Kidney epithelial cell (primary cell): Measurements from ENCODE around the gene SEMA5A. TPM values are rescaled to one million over a fixed set of nuclear protein-coding genes. Genes with fewer than 3 reads are reported as not detected.

Experiments
- DNase-seq: peaks from one replicate; pipeline ENCODE4 v3.0.0-alpha.2; 2010; ENCODE audit warnings: low read depth
- H3K27me3 ChIP-seq: 2 replicates; pipeline ENCODE4 v1.6.0; 2011; ENCODE audit warnings: low read length; ENCODE audit not compliant: control insufficient read depth, insufficient read depth
- H3K36me3 ChIP-seq: 2 replicates; pipeline ENCODE4 v1.5.1; 2011; ENCODE audit warnings: low read length; ENCODE audit not compliant: control insufficient read depth, insufficient read depth
- H3K4me3 ChIP-seq: 2 replicates; pipeline ENCODE4 v1.5.1; 2011; ENCODE audit warnings: low read depth, mild to moderate bottlenecking, control low read depth, low read length
- total RNA-seq: library from RNA; depleted of rRNA; stranded (reverse); fragments of >200 nt; gene quantifications from 2 replicates; pipeline ENCODE4 v1.2.3, GENCODE V29; 2015
- TF ChIP-seq, protein P1 (sequence below): IDR thresholded peaks from 2 replicates; pipeline ENCODE4 v1.5.1; 2011; ENCODE audit warnings: mild to moderate bottlenecking, moderate library complexity, low read length, control low read depth, inconsistent platforms; ENCODE audit not compliant: insufficient read depth, poor library complexity, severe bottlenecking

Gene SEMA5A
- total RNA-seq, 1 donor from 2014 or later = 4.7 TPM

DNA sequence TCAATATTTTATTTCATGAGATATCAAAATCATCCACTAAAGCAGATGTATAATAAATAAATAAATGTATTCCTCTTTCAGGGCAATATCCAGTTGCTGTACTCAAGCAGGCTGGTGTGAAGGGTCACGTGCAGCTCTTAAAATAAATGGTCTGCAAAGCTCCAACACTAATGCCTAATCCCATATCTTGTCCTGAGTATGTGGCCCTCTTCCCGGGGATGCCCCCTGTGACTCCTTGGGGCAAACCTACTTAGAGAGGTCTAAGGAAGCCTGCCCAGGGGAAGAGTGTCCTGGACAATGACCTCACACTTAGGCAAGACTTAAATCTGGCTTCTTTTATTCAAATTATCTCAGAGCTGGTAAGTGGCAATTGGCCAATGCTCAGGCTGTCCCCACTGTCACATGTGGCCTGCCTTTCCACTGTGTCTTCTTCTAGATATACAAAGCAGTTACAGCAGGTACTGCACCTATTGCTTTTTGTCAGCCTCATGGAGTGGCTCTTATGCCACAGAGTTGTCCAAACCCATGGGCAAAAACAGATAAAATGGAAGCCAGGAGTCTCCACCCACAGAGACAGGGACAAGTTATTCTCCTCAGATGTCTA is 55.3 kb downstream of the SEMA5A start:
- no peak for DNase-seq
- Histone ChIP-seq H3K4me3 (no peak overlapping the region), H3K27me3 (no peaks in the 10 kb centered on the region), H3K36me3 (no peaks in the 10 kb centered on the region)
- TF ChIP-seq, protein P1, sequence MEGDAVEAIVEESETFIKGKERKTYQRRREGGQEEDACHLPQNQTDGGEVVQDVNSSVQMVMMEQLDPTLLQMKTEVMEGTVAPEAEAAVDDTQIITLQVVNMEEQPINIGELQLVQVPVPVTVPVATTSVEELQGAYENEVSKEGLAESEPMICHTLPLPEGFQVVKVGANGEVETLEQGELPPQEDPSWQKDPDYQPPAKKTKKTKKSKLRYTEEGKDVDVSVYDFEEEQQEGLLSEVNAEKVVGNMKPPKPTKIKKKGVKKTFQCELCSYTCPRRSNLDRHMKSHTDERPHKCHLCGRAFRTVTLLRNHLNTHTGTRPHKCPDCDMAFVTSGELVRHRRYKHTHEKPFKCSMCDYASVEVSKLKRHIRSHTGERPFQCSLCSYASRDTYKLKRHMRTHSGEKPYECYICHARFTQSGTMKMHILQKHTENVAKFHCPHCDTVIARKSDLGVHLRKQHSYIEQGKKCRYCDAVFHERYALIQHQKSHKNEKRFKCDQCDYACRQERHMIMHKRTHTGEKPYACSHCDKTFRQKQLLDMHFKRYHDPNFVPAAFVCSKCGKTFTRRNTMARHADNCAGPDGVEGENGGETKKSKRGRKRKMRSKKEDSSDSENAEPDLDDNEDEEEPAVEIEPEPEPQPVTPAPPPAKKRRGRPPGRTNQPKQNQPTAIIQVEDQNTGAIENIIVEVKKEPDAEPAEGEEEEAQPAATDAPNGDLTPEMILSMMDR = no peak

DNA sequence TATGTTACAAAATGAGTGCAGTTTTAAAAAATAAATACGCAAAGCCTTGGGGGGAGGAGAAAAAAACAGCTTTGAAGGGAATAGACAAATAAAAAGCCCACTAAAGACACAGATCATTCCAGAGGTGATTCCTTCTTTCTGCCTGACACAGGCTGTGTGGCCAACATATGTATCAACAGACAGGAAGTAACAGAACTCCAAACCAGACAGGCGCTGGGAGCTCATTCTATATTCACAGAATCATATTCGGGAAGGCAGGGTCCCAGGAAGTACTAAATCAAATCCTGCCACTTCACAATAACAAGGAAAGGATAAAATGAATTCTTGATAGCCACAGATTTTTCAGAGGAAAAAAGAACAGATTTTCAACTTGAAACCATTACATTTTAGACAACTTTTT is 62.1 kb downstream of the SEMA5A start:
- TF ChIP-seq, protein P1 = no peak
- H3K27me3 ChIP-seq = no peaks in the 10 kb centered on the region
- H3K4me3 ChIP-seq = no peak overlapping the region
- no peak for DNase-seq
- no peaks in the 10 kb centered on the region for H3K36me3 ChIP-seq

DNA sequence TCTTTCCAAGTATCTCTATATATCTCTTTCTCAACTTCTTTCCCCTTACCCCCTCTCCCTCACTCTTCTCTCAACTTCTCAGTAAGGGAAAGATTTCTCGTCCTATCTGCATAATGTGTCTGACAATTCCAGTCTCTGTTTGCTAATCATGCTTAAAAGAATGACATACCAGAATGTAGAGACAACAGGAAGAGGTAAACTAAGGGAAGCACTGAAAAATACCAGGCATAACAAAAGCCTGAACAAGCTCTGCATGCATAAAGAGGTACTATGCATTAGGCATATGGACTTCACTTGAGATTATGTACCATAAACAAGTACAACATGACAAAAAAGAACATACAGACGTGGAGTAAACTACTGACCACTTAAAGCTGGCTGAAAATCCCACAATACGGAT is 62.6 kb downstream of the SEMA5A start:
- DNase-seq = no peak
- TF ChIP-seq, protein P1 = no peak
- Histone ChIP-seq H3K4me3 (no peak overlapping the region), H3K36me3 (no peaks in the 10 kb centered on the region), H3K27me3 (no peaks in the 10 kb centered on the region)

DNA sequence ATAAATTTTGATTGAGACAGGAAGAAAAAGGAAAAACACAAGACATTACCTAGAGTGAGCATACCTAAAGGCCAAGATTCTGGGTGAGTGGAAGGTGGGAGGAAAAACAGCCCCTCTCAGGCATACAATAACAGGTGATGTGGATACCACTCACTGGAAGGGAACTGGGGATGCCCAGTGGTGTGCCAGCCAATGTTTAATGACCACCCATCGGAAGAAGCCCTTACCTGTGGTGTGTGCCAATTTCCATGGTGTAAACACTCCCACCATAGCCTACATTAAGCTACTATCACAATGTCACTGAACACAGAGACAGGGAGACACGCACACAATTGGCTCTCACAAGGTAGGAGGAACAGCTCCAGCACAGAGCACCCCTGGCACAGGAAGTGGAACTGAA is 63.5 kb downstream of the SEMA5A start:
- Histone ChIP-seq H3K27me3 (no peaks in the 10 kb centered on the region), H3K4me3 (no peak overlapping the region), H3K36me3 (no peaks in the 10 kb centered on the region)
- DNase-seq = no peak
- TF ChIP-seq, protein P1 = no peak

DNA sequence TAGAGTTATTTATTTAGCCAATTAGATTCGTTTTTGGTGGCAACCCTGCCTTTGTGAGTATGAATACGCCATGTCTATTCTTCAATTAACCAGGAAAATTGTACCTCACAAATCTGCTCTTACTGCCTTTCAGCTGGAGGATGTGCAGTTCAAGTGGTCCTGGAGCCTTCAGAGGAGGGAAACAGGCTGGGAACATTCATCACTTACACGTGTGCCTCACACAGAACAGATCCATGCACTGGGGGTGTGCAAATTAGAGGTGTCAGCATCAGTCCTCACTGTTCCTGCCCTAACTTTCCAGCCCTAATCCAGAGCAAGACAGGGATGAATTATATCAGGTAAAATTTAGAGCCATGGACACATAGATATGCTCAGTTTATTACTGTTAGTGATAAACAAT is 65.4 kb downstream of the SEMA5A start:
- H3K4me3 ChIP-seq = no peak overlapping the region
- H3K36me3 ChIP-seq = no peaks in the 10 kb centered on the region
- H3K27me3 ChIP-seq = no peaks in the 10 kb centered on the region
- TF ChIP-seq, protein P1 = no peak
- no peak for DNase-seq

DNA sequence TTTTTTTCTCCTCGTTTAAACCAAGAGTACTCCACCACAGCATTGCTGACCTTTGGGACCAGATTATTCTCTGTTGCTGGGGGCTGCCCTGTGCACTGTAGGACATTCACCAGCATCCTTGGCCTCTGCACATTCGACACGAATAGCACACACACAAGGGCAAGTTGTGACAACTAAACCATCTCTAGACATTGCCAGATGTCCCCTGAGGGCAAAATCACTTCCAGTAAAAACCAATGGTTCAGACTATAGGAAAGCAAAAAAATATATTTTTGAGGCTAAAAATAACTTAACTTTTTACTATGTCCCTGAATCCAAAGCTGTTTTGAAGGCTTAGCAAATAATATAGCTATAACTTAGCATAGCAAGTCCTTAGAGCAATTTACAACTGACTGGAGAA is 65.9 kb downstream of the SEMA5A start:
- no peaks in the 10 kb centered on the region for H3K27me3 ChIP-seq
- no peak overlapping the region for H3K4me3 ChIP-seq
- no peak for DNase-seq
- no peaks in the 10 kb centered on the region for H3K36me3 ChIP-seq
- TF ChIP-seq, protein P1 = no peak
